Transverse colon (tissue), 4 donors: Measurements from ENCODE around the gene ABLIM2. TPM values are rescaled to one million over a fixed set of nuclear protein-coding genes. Genes with fewer than 3 reads are reported as not detected.

ENCODE experiments used
- DNase-seq: peaks from one replicate; pipeline ENCODE4 v3.0.0-alpha.2; 2019
- H3K27ac ChIP-seq, 4 donors: fragments of 200-600 bp; sonication (generic); 2 replicates each; pipeline ENCODE4 v1.5.1; 2016 to 2018; ENCODE audit warnings: inconsistent platforms in 4 of 4
- H3K27me3 ChIP-seq: fragments of 200-600 bp; sonication (generic); 2 replicates; pipeline ENCODE4 v1.5.1; 2017; ENCODE audit warnings: inconsistent platforms
- H3K36me3 ChIP-seq, 4 donors: fragments of 200-600 bp; sonication (generic); 2 replicates each; pipeline ENCODE4 v1.5.1; 2017 to 2019; ENCODE audit warnings: inconsistent platforms in 4 of 4
- H3K4me1 ChIP-seq, 4 donors: fragments of 200-600 bp; sonication (generic); 2 replicates each; pipeline ENCODE4 v1.5.1; 2017 to 2020; ENCODE audit warnings: inconsistent platforms in 4 of 4
- H3K4me3 ChIP-seq, 4 donors: fragments of 200-600 bp; sonication (generic); 1 replicate in 1 of 4; 2 replicates in 3 of 4; pipeline versions ENCODE4 v1.5.1 to v1.6.1; 2017 to 2019; ENCODE audit warnings: inconsistent platforms in 4 of 4
- H3K9me3 ChIP-seq, 2 donors: fragments of 200-600 bp; sonication (generic); 2 replicates each; pipeline ENCODE4 v1.5.1; 2017 to 2019; ENCODE audit warnings: inconsistent platforms in 2 of 2
- CTCF ChIP-seq, 5 experiments: fragments of 200-600 bp in 3 of 5; fragments of 450-650 bp in 2 of 5; sonication (generic) in 3 of 5; IDR thresholded peaks; 1 replicate in 2 of 5; 2 replicates in 3 of 5; pipeline ENCODE4 v1.5.1; 2016 to 2017; ENCODE audit warnings: antibody characterized with exemption in 5 of 5, inconsistent platforms in 3 of 5, mild to moderate bottlenecking in 2 of 5, moderate library complexity in 1 of 5
- EP300 ChIP-seq: sonication (generic); formaldehyde crosslinking; IDR thresholded peaks from one replicate; pipeline ENCODE4 v1.6.1; 2017; ENCODE audit warnings: antibody characterized with exemption, low read depth
- POLR2A ChIP-seq: fragments of 450-650 bp; IDR thresholded peaks from one replicate; pipeline ENCODE4 v1.6.1; 2016; ENCODE audit warnings: antibody characterized with exemption, mild to moderate bottlenecking, moderate library complexity
- POLR2AphosphoS5 ChIP-seq, 3 donors: sonication (generic); formaldehyde crosslinking; IDR thresholded peaks; one replicate each; pipeline ENCODE4 v1.6.1; 2016; ENCODE audit warnings: antibody characterized with exemption in 3 of 3
- WGBS, 2 donors: methylation state at CpG; one replicate each; pipeline ENCODE4 v1.1.5; 2018; ENCODE audit warnings: low coverage in 1 of 2; 5-methylcytosine and 5-hydroxymethylcytosine counted together
- in situ Hi-C, 4 donors: fragments of 200-750 bp; cut with MboI; loops; one replicate each; pipeline versions ENCODE4 v1.15.0 to v1.15.1; 2017; ENCODE audit warnings: low sequenced_read_pairs in 3 of 4, low pct_ligation_motif_present in 1 of 4, low pct_unique_long_range_greater_than_20kb in 1 of 4
- intact Hi-C: fragments of 100-400 bp; cut with DNase I; formaldehyde crosslinking; loops from one replicate; pipeline ENCODE4 v1.15.1; 2023; ENCODE audit warnings: low total_unique reads
- total RNA-seq, 4 donors: library from RNA; depleted of rRNA; stranded (reverse); fragments of >200 nt; gene quantifications; one replicate each; pipeline ENCODE4 v1.1.0, GENCODE V29; 2016

Gene ABLIM2
- total RNA-seq, 4 donors from 2014 or later, result 3.2 to 58.4 (median 14.2) TPM

DNA sequence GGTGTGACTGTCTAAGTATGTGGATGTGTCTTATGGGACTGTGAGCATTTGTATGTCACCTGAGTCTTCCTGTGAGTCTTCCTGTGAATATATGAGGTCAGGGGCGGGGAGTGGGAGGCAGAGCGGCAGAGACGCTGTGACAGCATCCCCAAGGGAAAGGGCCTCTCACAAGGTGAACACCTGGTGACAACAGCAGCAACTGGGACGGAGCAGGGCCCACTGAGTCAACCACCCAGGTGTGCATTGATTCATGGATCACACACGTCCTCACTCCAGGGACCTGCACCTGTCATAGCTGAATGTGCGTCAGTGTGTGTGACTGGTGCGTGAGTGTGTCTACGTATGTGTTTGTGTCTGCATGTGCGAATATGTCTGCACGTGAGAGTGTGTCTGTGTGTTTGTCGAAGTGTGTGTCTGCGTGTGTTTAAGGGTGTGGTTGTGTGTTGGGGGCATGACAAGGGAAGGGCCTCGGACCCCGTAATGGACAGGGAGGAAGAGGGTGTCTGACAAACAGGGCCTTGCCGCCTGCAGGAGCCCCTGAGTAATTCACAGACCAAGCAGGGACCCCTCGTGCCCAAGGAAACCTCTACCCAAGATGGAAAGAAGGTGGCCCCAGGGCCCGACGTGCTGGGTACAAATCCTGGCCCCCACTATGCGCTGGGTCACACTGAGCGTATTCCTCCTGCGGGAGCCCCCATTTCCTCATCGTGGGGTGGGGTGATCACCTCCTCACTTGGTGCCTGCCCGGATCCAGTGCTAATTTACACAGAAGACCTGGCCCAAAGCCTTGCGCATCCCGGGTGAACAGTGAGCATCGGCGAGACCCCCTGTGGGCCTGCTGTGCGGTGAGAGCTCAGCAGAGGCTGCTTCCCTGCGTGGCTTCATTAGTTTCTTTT is 76.7 kb downstream of the ABLIM2 start:
- in situ Hi-C loops (no loop called here), intact Hi-C loops (no loop called here)
- no peak overlapping the region for H3K27ac ChIP-seq
- no peak overlapping the region for H3K4me3 ChIP-seq
- WGBS, 2 donors, result 84% methylated on average over 29 of the region's 29 CpGs; no CpG with 5 or more reads in 1 of the 2 donors
- peaks cover 0 to 13% (median 4%) of the 10 kb centered on the region in 4 donors for H3K4me1 ChIP-seq
- DNase-seq, result no peak
- no peaks in the 10 kb centered on the region for H3K36me3 ChIP-seq
- no peaks in the 10 kb centered on the region for H3K9me3 ChIP-seq
- H3K27me3 ChIP-seq, result no peaks in the 10 kb centered on the region
- TF ChIP-seq EP300 (no peak), CTCF (IDR thresholded peaks at IDR 0.05) (no peak), POLR2A (no peak), POLR2AphosphoS5 (IDR thresholded peaks at IDR 0.05) (no peak)

- in situ Hi-C loops (no loop called here), intact Hi-C loops (no loop called here)
- TF ChIP-seq EP300 (no peak), POLR2AphosphoS5 (IDR thresholded peaks at IDR 0.05) (no peak), CTCF (IDR thresholded peaks at IDR 0.05) (no peak), POLR2A (no peak)
- peaks cover 0 to 8% (median 1%) of the 10 kb centered on the region in 4 donors for H3K4me1 ChIP-seq
- H3K36me3 ChIP-seq, result no peaks in the 10 kb centered on the region
- no peaks in the 10 kb centered on the region for H3K27me3 ChIP-seq
- H3K9me3 ChIP-seq, result no peaks in the 10 kb centered on the region
- WGBS, 2 donors, result 82 to 90% methylated on average over 2 to 10 of the region's 11 CpGs
- H3K27ac ChIP-seq, result no peak overlapping the region
- no peak overlapping the region for H3K4me3 ChIP-seq
- no peak for DNase-seq
Measured at GRCh38 chr4:8081171-8081570, 77.4 kb downstream of the ABLIM2 start.

- DNase-seq, result no peak
- Histone ChIP-seq H3K9me3 (no peaks in the 10 kb centered on the region), H3K27me3 (no peaks in the 10 kb centered on the region), H3K36me3 (no peaks in the 10 kb centered on the region), H3K27ac (no peak overlapping the region), H3K4me3 (no peak overlapping the region), H3K4me1 (peaks cover 0 to 8% (median 1%) of the 10 kb centered on the region in 4 donors)
- no peak for TF ChIP-seq POLR2AphosphoS5 (IDR thresholded peaks at IDR 0.05)
- no peak for TF ChIP-seq POLR2A
- no peak for TF ChIP-seq EP300
- no peak for TF ChIP-seq CTCF (IDR thresholded peaks at IDR 0.05)
- in situ Hi-C loops (no loop called here), intact Hi-C loops (no loop called here)
- WGBS, 2 donors, result 87% methylated on average over 4 of the region's 5 CpGs; no CpG with 5 or more reads in 1 of the 2 donors
Measured at GRCh38 chr4:8080754-8081065, 77.9 kb downstream of the ABLIM2 start.

- Histone ChIP-seq H3K4me3 (no peak overlapping the region), H3K27ac (no peak overlapping the region), H3K27me3 (no peaks in the 10 kb centered on the region), H3K4me1 (peaks cover 0 to 8% (median 1%) of the 10 kb centered on the region in 4 donors), H3K36me3 (no peaks in the 10 kb centered on the region), H3K9me3 (no peaks in the 10 kb centered on the region)
- no peak for DNase-seq
- intact Hi-C loops, result no loop called here
- 70% methylated on average over 21 of the region's 21 CpGs; no CpG with 5 or more reads in 1 of the 2 donors for WGBS, 2 donors
- in situ Hi-C loops, result no loop called here
- TF ChIP-seq EP300, result no peak
- TF ChIP-seq POLR2A, result no peak
- no peak for TF ChIP-seq CTCF (IDR thresholded peaks at IDR 0.05)
- TF ChIP-seq POLR2AphosphoS5 (IDR thresholded peaks at IDR 0.05), result no peak
Measured at GRCh38 chr4:8079916-8080753, 78.5 kb downstream of the ABLIM2 start.
